ENCODE measurements around the gene TCP11L2. TPM values are rescaled to one million over a fixed set of nuclear protein-coding genes. Genes with fewer than 3 reads are reported as not detected.

TCP11L2 gene
- total and polyA plus RNA-seq, 9 of the 15 experiments (the other 6 are each of a cell fraction or from before 2014, with no cell fraction given): 0.39 to 4.5 (median 1.3) TPM

GRCh38 chr12:106300761-106301160, 1.8 kb upstream of the TCP11L2 start (continued):
- no peak for TF ChIP-seq NR2C1 (IDR thresholded peaks at IDR 0.05)
- TF ChIP-seq NR2C1 (tag; IDR thresholded peaks at IDR 0.05): no peak
- no peak for TF ChIP-seq TAF1 (IDR thresholded peaks at IDR 0.05; ENCODE audit: control insufficient read depth, extremely low read depth, insufficient read depth, low read length, severe bottlenecking)
- peak; percentile 48; the same call in 1 of the 2 replicates for TF ChIP-seq ATF3 (IDR thresholded peaks at IDR 0.05)
- no peak for TF ChIP-seq ATF3 (CRISPR knock-in tag; conservative IDR thresholded peaks at IDR 0.05)
- no peak for TF ChIP-seq STAG1 (CRISPR knock-in tag; IDR thresholded peaks at IDR 0.05; ENCODE audit: borderline replicate concordance)
- peak; percentile 58; the same call in 1 of the 2 replicates for TF ChIP-seq JUND (IDR thresholded peaks at IDR 0.05; ENCODE audit: borderline replicate concordance, low read depth, low read length)
- TF ChIP-seq JUND (tag; IDR thresholded peaks at IDR 0.05; ENCODE audit: borderline replicate concordance, low read depth, low read length): no peak
- no peak for TF ChIP-seq ZNF511 (CRISPR knock-in tag; IDR thresholded peaks at IDR 0.05)
- no peak for TF ChIP-seq CC2D1A (IDR thresholded peaks at IDR 0.05)
- no peak for TF ChIP-seq BRD9 (IDR thresholded peaks at IDR 0.05; ENCODE audit: low read depth, partially characterized antibody)
- no peak for TF ChIP-seq ZKSCAN1 (IDR thresholded peaks at IDR 0.05; ENCODE audit: low read depth, low read length)
- no peak for TF ChIP-seq NEUROD1 (IDR thresholded peaks at IDR 0.05; ENCODE audit: borderline replicate concordance, low read depth, low read length, partially characterized antibody)
- no peak for TF ChIP-seq TCFL5 (CRISPR knock-in tag; conservative IDR thresholded peaks at IDR 0.05)
- TF ChIP-seq RFX7 (CRISPR knock-in tag; IDR thresholded peaks at IDR 0.05): no peak
- 0 out of 2 replicates have a peak, but pooled peaks have one; percentile 33 for TF ChIP-seq CBFA2T3 (IDR thresholded peaks at IDR 0.05)
- TF ChIP-seq CBX8 (IDR thresholded peaks at IDR 0.05; ENCODE audit: borderline replicate concordance, extremely low read depth, low read depth, low read length, poor library complexity, severe bottlenecking): no peak
- TF ChIP-seq TAL1 (IDR thresholded peaks at IDR 0.05): no peak
- TF ChIP-seq NFIX (CRISPR knock-in tag; IDR thresholded peaks at IDR 0.05; ENCODE audit: low read depth): no peak
- TF ChIP-seq BRF1 (IDR thresholded peaks at IDR 0.05; ENCODE audit: borderline replicate concordance, extremely low read depth, insufficient read length): no peak
- TF ChIP-seq, protein P1, sequence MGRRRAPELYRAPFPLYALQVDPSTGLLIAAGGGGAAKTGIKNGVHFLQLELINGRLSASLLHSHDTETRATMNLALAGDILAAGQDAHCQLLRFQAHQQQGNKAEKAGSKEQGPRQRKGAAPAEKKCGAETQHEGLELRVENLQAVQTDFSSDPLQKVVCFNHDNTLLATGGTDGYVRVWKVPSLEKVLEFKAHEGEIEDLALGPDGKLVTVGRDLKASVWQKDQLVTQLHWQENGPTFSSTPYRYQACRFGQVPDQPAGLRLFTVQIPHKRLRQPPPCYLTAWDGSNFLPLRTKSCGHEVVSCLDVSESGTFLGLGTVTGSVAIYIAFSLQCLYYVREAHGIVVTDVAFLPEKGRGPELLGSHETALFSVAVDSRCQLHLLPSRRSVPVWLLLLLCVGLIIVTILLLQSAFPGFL (CRISPR knock-in tag; IDR thresholded peaks at IDR 0.05): no peak
- TF ChIP-seq CEBPB (tag; IDR thresholded peaks at IDR 0.05): no peak
- TF ChIP-seq STAT5B (CRISPR knock-in tag; IDR thresholded peaks at IDR 0.05): no peak
- no peak for TF ChIP-seq ZNF274 (IDR thresholded peaks at IDR 0.05; ENCODE audit: borderline replicate concordance, low read depth, low read length)
- TF ChIP-seq, protein P2, sequence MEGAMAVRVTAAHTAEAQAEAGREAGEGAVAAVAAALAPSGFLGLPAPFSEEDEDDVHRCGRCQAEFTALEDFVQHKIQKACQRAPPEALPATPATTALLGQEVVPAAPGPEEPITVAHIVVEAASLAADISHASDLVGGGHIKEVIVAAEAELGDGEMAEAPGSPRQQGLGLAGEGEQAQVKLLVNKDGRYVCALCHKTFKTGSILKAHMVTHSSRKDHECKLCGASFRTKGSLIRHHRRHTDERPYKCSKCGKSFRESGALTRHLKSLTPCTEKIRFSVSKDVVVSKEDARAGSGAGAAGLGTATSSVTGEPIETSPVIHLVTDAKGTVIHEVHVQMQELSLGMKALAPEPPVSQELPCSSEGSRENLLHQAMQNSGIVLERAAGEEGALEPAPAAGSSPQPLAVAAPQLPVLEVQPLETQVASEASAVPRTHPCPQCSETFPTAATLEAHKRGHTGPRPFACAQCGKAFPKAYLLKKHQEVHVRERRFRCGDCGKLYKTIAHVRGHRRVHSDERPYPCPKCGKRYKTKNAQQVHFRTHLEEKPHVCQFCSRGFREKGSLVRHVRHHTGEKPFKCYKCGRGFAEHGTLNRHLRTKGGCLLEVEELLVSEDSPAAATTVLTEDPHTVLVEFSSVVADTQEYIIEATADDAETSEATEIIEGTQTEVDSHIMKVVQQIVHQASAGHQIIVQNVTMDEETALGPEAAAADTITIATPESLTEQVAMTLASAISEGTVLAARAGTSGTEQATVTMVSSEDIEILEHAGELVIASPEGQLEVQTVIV (CRISPR knock-in tag; IDR thresholded peaks at IDR 0.05; ENCODE audit: borderline replicate concordance): no peak
- TF ChIP-seq NFE2 (IDR thresholded peaks at IDR 0.05; ENCODE audit: low read depth): 0 out of 2 replicates have a peak, but pooled peaks have one; percentile 12
